Endothelial cell of umbilical vein (primary cell): ENCODE data around the gene AP2A2. TPM values are rescaled to one million over a fixed set of nuclear protein-coding genes. Genes with fewer than 3 reads are reported as not detected.

Source experiments
- BruUV-seq: library from RNA; stranded (reverse); fragments of 400-500 nt; replicated peaks from 2 replicates; lab custom pipeline; 2021; lab: Mats Ljungman, UMichigan
- CTCF ChIA-PET: fragments of 300-600, 350-600 bp; sonication (Branson Sonifier 250); formaldehyde crosslinking; loops from one replicate; lab custom pipeline; 2021; ENCODE audit warnings: antibody characterized with exemption, inconsistent platforms; lab: Charles Lee
- POLR2A ChIA-PET: fragments of 300-600, 350-600 bp; sonication (Branson Sonifier 250); formaldehyde crosslinking; loops from one replicate; lab custom pipeline; 2021; ENCODE audit warnings: antibody characterized with exemption, inconsistent platforms; lab: Charles Lee
- DNase-seq: peaks from one replicate; pipeline ENCODE4 v3.0.0-alpha.2; 2011; ENCODE audit warnings: low read depth, low spot score
- FAIRE-seq: peaks from 2 replicates; lab custom pipeline; 2011; peaks lifted over from hg19 to GRCh38; lab: Jason Lieb, UNC
- H2AFZ ChIP-seq: 2 replicates; pipeline ENCODE4 v1.6.0; 2012; ENCODE audit warnings: low read depth, low read length, control low read depth, inconsistent platforms
- H3K27ac ChIP-seq: 2 replicates; pipeline ENCODE4 v1.5.1; 2011; ENCODE audit warnings: low read depth, mild to moderate bottlenecking, control low read depth, low read length, moderate library complexity; ENCODE audit not compliant: insufficient read depth
- H3K27me3 ChIP-seq, 2 experiments: 2 replicates each; pipeline versions ENCODE4 v1.6.0 to v1.6.1; 2011; ENCODE audit warnings: low read length in 2 of 2, mixed read lengths in 1 of 2; ENCODE audit not compliant: control insufficient read depth in 2 of 2, insufficient read depth in 2 of 2
- H3K36me3 ChIP-seq, 2 experiments: 2 replicates in 1 of 2; 3 replicates in 1 of 2; pipeline ENCODE4 v1.5.1; 2011; ENCODE audit warnings: low read length in 2 of 2, mild to moderate bottlenecking in 1 of 2, moderate library complexity in 1 of 2; ENCODE audit not compliant: control insufficient read depth in 2 of 2, insufficient read depth in 2 of 2; ENCODE audit errors: extremely low read depth in 1 of 2
- H3K4me1 ChIP-seq: 3 replicates; pipeline ENCODE4 v1.5.1; 2011; ENCODE audit warnings: mild to moderate bottlenecking, low read length; ENCODE audit not compliant: control insufficient read depth, insufficient read depth; ENCODE audit errors: extremely low read depth
- H3K4me2 ChIP-seq: 2 replicates; pipeline ENCODE4 v1.6.1; 2011; ENCODE audit warnings: low read length, control low read depth, mixed read lengths; ENCODE audit not compliant: insufficient read depth
- H3K4me3 ChIP-seq, 3 experiments: fragments of 200-600 bp in 1 of 3; sonication (generic), shearing (Covaris generic) in 1 of 3; replicated peaks in 1 of 3; 2 replicates each; pipeline ENCODE4 v1.5.1; 2011 to 2016; ENCODE audit warnings: control low read depth in 3 of 3, low read length in 3 of 3, mild to moderate bottlenecking in 2 of 3, inconsistent platforms in 1 of 3, low read depth in 1 of 3, moderate library complexity in 1 of 3; ENCODE audit not compliant: insufficient read depth in 1 of 3
- H3K79me2 ChIP-seq: 2 replicates; pipeline ENCODE4 v1.6.0; 2012; ENCODE audit warnings: low read length, inconsistent platforms; ENCODE audit not compliant: control insufficient read depth, insufficient read depth
- H3K9ac ChIP-seq: replicated peaks from 2 replicates; pipeline ENCODE3; 2011; ENCODE audit warnings: low read length, control low read depth; ENCODE audit not compliant: insufficient read depth; ENCODE audit errors: extremely low read depth
- H3K9me1 ChIP-seq: replicated peaks from 3 replicates; pipeline ENCODE4 v1.6.0; 2011; ENCODE audit warnings: mild to moderate bottlenecking, low read length; ENCODE audit not compliant: control insufficient read depth, insufficient read depth; ENCODE audit errors: extremely low read depth
- H3K9me3 ChIP-seq: replicated peaks from 2 replicates; pipeline ENCODE4 v1.5.1; 2012; ENCODE audit warnings: low read length, inconsistent platforms; ENCODE audit not compliant: control insufficient read depth, insufficient read depth
- H4K20me1 ChIP-seq: replicated peaks from 2 replicates; pipeline ENCODE3; 2011; ENCODE audit warnings: mild to moderate bottlenecking, low read length; ENCODE audit not compliant: control insufficient read depth, insufficient read depth; ENCODE audit errors: extremely low read depth
- EZH2 ChIP-seq: IDR thresholded peaks from 2 replicates; pipeline ENCODE4 v1.6.1; 2012; ENCODE audit warnings: borderline replicate concordance, low read depth, mild to moderate bottlenecking, moderate library complexity, low read length, inconsistent platforms; ENCODE audit not compliant: severe bottlenecking
- FOS ChIP-seq: IDR thresholded peaks from 2 replicates; pipeline ENCODE4 v1.6.1; 2011; ENCODE audit warnings: mild to moderate bottlenecking, low read length, moderate library complexity, borderline replicate concordance; ENCODE audit not compliant: insufficient read depth
- GATA2 ChIP-seq: IDR thresholded peaks from 2 replicates; pipeline ENCODE4 v1.7.0; 2011; ENCODE audit warnings: low read depth, mild to moderate bottlenecking, moderate library complexity, mixed read lengths, low read length; ENCODE audit not compliant: insufficient read length, insufficient read depth
- JUN ChIP-seq: IDR thresholded peaks from 2 replicates; pipeline ENCODE4 v1.6.1; 2011; ENCODE audit warnings: borderline replicate concordance, low read depth; ENCODE audit not compliant: insufficient read length, insufficient read depth
- MYC ChIP-seq: IDR thresholded peaks from one replicate; pipeline ENCODE4 v1.6.1; 2011; ENCODE audit warnings: mild to moderate bottlenecking, low read depth, low read length
- POLR2A ChIP-seq: IDR thresholded peaks from 2 replicates; pipeline ENCODE4 v1.6.1; 2012; ENCODE audit warnings: low read depth, mild to moderate bottlenecking, control low read depth, low read length
- POLR2AphosphoS5 ChIP-seq: IDR thresholded peaks from 2 replicates; pipeline ENCODE4 v1.6.1; 2012; ENCODE audit warnings: low read depth, mild to moderate bottlenecking, control low read depth, low read length, moderate library complexity; ENCODE audit not compliant: insufficient read depth
- dilution Hi-C: fragments of 300-500 bp; cut with MboI; formaldehyde crosslinking; loops from one replicate; pipeline ENCODE4 v1.15.0; 2019; ENCODE audit warnings: low sequenced_read_pairs; ENCODE audit not compliant: extremely low pct_ligation_motif_present
- intact Hi-C: fragments of 100-400 bp; cut with micrococcal nuclease; formaldehyde crosslinking; loops from one replicate; pipeline ENCODE4 v1.10.0; 2022
- polyA plus RNA-seq, 4 experiments: library from polyadenylated mRNA; depleted of rRNA in 3 of 4; stranded (reverse) in 3 of 4; unstranded in 1 of 4; fragments of >200 nt; gene quantifications; 2 replicates each; pipeline versions ENCODE4 v1.2.1 to v1.2.3, GENCODE V29; 2011 to 2012; ENCODE audit warnings: missing spikeins in 1 of 4
- total RNA-seq: library from RNA; stranded (reverse); gene quantifications from 2 replicates; pipeline ENCODE4 v1.2.3, GENCODE V29; 2021
- TF ChIP-seq, protein P1 (sequence below): IDR thresholded peaks from 2 replicates; pipeline ENCODE4 v1.6.1; 2011; ENCODE audit not compliant: insufficient read depth, insufficient read length
- TF ChIP-seq, protein P2 (sequence below), 2 donors: IDR thresholded peaks; 1 replicate in 1 of 2; 2 replicates in 1 of 2; pipeline ENCODE4 v1.5.1; 2011; ENCODE audit warnings: low read length in 2 of 2, mild to moderate bottlenecking in 2 of 2, moderate library complexity in 2 of 2, control low read depth in 1 of 2, inconsistent platforms in 1 of 2, low read depth in 1 of 2; ENCODE audit not compliant: insufficient read depth in 1 of 2; ENCODE audit errors: extremely low read depth in 1 of 2

AP2A2 gene
- total and polyA plus RNA-seq, 2 donors (not counting 3 experiments of a cell fraction or from before 2014, with no cell fraction given), result 89.5 to 92.6 TPM

DNA sequence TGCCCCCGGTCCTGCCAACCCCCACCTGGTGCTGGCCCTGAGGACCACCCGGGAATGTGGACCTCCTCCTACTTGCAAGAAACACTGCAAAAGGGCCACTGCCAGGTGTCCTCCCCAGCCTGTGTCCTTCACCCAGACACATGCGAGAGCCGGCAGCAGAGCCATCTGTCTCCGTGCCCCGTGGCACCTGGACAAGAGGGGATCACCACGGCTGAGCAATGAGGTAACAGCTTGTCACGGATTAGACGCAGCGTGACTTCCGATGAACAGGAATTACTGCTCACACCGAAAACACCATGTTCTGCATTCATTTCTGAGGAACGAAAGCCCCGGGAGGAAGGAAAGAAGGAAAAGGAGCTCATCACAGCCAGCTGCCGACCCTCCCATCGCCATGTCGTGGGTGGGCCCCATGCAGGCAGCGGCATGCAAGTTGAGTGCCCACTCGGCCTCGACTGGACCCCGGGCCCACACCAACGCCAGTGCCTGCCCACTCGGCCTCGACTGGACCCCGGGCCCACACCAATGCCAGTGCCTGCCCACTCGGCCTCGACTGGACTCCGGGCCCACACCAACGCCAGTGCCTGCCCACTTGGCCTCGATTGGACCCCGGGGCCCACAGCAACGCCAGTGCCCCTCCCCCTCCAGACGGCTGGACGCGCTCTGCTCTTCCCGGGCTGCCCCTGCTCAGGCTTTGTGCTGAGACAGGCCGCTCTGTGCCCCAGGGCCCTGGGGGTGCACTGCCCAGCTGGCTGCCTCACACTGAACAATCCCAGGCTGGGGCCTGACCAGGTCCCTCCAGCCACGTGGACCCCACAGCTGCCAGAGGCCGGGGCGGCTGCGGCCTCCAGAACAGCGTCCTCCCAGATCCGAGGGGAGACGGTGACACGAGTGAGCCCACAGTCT, 37.1 kb upstream of the AP2A2 start:
- peaks cover 0 to 5% of the 10 kb centered on the region in 2 experiments for H3K36me3 ChIP-seq
- DNase-seq (no peak), FAIRE-seq (no peak)
- no peaks in the 10 kb centered on the region for H4K20me1 ChIP-seq
- H3K4me2 ChIP-seq, result no peak overlapping the region
- CTCF ChIA-PET, result interaction anchor here (1.0 kb wide), 1 partner anchor 163 kb away, joined by 5 read pairs; no protein-coding TSS in a partner anchor
- POLR2A ChIA-PET, result no interaction called here
- no peaks in the 10 kb centered on the region for H3K4me1 ChIP-seq
- no peak overlapping the region for H2AFZ ChIP-seq
- no peaks in the 10 kb centered on the region for H3K27me3 ChIP-seq
- no peak overlapping the region for H3K27ac ChIP-seq
- no peak overlapping the region for H3K9ac ChIP-seq
- no peaks in the 10 kb centered on the region for H3K79me2 ChIP-seq
- BruUV-seq, result no TSS peak
- H3K9me3 ChIP-seq, result no peaks in the 10 kb centered on the region
- no peak overlapping the region for H3K4me3 ChIP-seq
- H3K9me1 ChIP-seq, result no peaks in the 10 kb centered on the region
- dilution Hi-C loops (no loop called here), intact Hi-C loops (no loop called here)
- TF ChIP-seq JUN (no peak), POLR2A (no peak), EZH2 (no peak)
- TF ChIP-seq, protein P1, sequence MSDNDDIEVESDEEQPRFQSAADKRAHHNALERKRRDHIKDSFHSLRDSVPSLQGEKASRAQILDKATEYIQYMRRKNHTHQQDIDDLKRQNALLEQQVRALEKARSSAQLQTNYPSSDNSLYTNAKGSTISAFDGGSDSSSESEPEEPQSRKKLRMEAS, result no peak

DNA sequence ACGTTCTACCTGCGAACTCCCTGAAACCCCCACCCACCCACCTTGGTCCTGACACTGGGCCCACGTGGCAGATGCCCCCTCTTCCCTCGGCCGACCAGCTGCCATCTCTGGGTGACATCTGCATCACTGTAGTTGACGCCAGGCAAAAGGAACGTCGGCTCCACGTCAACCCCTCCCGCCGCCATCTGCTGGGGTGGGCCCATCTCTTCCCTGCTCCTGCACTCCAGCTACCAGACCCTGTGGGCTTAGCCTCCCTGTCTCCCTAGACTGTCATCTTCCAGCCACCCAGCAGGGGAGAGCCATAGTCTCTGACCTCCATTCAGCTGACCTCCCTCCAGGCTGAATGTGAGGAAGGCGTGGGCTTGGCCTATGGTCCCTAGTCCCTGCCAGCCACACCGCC, 36.4 kb upstream of the AP2A2 start:
- FAIRE-seq (no peak), DNase-seq (no peak)
- Histone ChIP-seq H2AFZ (no peak overlapping the region), H3K9me1 (no peaks in the 10 kb centered on the region), H3K9me3 (no peaks in the 10 kb centered on the region), H3K27ac (no peak overlapping the region), H3K4me2 (no peak overlapping the region), H3K27me3 (no peaks in the 10 kb centered on the region), H3K79me2 (no peaks in the 10 kb centered on the region), H3K36me3 (peaks cover 0 to 5% of the 10 kb centered on the region in 2 experiments), H3K9ac (no peak overlapping the region), H3K4me1 (no peaks in the 10 kb centered on the region), H4K20me1 (no peaks in the 10 kb centered on the region), H3K4me3 (no peak overlapping the region)
- intact Hi-C loops (no loop called here), dilution Hi-C loops (no loop called here)
- TF ChIP-seq POLR2A (no peak), POLR2AphosphoS5 (no peak), JUN (no peak), FOS (no peak), MYC (no peak), EZH2 (no peak), GATA2 (no peak)
- TF ChIP-seq, protein P1, result no peak
- TF ChIP-seq, protein P2, sequence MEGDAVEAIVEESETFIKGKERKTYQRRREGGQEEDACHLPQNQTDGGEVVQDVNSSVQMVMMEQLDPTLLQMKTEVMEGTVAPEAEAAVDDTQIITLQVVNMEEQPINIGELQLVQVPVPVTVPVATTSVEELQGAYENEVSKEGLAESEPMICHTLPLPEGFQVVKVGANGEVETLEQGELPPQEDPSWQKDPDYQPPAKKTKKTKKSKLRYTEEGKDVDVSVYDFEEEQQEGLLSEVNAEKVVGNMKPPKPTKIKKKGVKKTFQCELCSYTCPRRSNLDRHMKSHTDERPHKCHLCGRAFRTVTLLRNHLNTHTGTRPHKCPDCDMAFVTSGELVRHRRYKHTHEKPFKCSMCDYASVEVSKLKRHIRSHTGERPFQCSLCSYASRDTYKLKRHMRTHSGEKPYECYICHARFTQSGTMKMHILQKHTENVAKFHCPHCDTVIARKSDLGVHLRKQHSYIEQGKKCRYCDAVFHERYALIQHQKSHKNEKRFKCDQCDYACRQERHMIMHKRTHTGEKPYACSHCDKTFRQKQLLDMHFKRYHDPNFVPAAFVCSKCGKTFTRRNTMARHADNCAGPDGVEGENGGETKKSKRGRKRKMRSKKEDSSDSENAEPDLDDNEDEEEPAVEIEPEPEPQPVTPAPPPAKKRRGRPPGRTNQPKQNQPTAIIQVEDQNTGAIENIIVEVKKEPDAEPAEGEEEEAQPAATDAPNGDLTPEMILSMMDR (IDR thresholded peaks at IDR 0.05; ENCODE audit: extremely low read depth in 1 of 2, insufficient read depth in 1 of 2, low read depth in 1 of 2, low read length in 2 of 2), result no peak
- no TSS peak for BruUV-seq
- ChIA-PET POLR2A (no interaction called here), CTCF (interaction anchor here (1.0 kb wide), 1 partner anchor 162 kb away, joined by 5 read pairs; no protein-coding TSS in a partner anchor)
